ENCODE data around the gene OSBPL6. TPM values are rescaled to one million over a fixed set of nuclear protein-coding genes. Genes with fewer than 3 reads are reported as not detected.

Gene OSBPL6
- total and polyA plus RNA-seq, 9 of the 15 experiments (the other 6 are each of a cell fraction or from before 2014, with no cell fraction given) = 3.4 to 12.7 (median 9.3) TPM

GRCh38 chr2:178395295-178395694 is 201.0 kb downstream of the OSBPL6 start (continued):
- TF ChIP-seq CHD7 (IDR thresholded peaks at IDR 0.05; ENCODE audit: low read depth, low read length) (no peak), ZFP36 (IDR thresholded peaks at IDR 0.05; ENCODE audit: low read depth, low read length, partially characterized antibody) (no peak), FOXA1 (IDR thresholded peaks at IDR 0.05; ENCODE audit: borderline replicate concordance) (no peak), FOXK1 (CRISPR knock-in tag; IDR thresholded peaks at IDR 0.05; ENCODE audit: borderline replicate concordance) (no peak), HNRNPK (IDR thresholded peaks at IDR 0.05; ENCODE audit: low read depth, low read length, poor library complexity, severe bottlenecking) (no peak), MED1 (CRISPR knock-in tag; IDR thresholded peaks at IDR 0.05; ENCODE audit: borderline replicate concordance) (no peak), REST (IDR thresholded peaks at IDR 0.05; ENCODE audit: borderline replicate concordance) (peak; percentile 45; the same call in 1 of the 2 replicates), REST (CRISPR knock-in tag; IDR thresholded peaks at IDR 0.05; ENCODE audit: low read depth) (no peak), ZNF589 (CRISPR knock-in tag; IDR thresholded peaks at IDR 0.05; ENCODE audit: low read depth) (no peak)
